ENCODE results near the gene IER5.

GRCh38 chr1:181073638-181074037 lies 14.9 kb upstream of the IER5 start:
- TF ChIP-seq, protein P1, sequence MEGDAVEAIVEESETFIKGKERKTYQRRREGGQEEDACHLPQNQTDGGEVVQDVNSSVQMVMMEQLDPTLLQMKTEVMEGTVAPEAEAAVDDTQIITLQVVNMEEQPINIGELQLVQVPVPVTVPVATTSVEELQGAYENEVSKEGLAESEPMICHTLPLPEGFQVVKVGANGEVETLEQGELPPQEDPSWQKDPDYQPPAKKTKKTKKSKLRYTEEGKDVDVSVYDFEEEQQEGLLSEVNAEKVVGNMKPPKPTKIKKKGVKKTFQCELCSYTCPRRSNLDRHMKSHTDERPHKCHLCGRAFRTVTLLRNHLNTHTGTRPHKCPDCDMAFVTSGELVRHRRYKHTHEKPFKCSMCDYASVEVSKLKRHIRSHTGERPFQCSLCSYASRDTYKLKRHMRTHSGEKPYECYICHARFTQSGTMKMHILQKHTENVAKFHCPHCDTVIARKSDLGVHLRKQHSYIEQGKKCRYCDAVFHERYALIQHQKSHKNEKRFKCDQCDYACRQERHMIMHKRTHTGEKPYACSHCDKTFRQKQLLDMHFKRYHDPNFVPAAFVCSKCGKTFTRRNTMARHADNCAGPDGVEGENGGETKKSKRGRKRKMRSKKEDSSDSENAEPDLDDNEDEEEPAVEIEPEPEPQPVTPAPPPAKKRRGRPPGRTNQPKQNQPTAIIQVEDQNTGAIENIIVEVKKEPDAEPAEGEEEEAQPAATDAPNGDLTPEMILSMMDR (conservative IDR thresholded peaks at IDR 0.05) = no peak
- no peak for TF ChIP-seq EZH2 (IDR thresholded peaks at IDR 0.05; ENCODE audit: low read depth)

All from PC-9 (cell line).